Measurements from ENCODE around the gene ADORA1. TPM values are rescaled to one million over a fixed set of nuclear protein-coding genes. Genes with fewer than 3 reads are reported as not detected.
A peak's percentile ranks its signal among the peaks of the same experiment; 100 is the strongest.

ADORA1 gene
- total RNA-seq, 1 donor from 2014 or later, result 1.5 TPM

- DNase-seq (ENCODE audit: low spot score), result no peak
These were observed 28.8 kb downstream of the ADORA1 start for GRCh38 chr1:203156280-203156679.

GRCh38 chr1:203158423-203158822, 30.9 kb downstream of the ADORA1 start:
- DNase-seq (ENCODE audit: low spot score), result no peak

GRCh38 chr1:203158960-203159665, 31.6 kb downstream of the ADORA1 start:
- DNase-seq (ENCODE audit: low spot score), result no peak

GRCh38 chr1:203159844-203160243, 32.3 kb downstream of the ADORA1 start:
- no peak for DNase-seq (ENCODE audit: low spot score)

GRCh38 chr1:203161175-203161574, 33.6 kb downstream of the ADORA1 start:
- no peak for DNase-seq (ENCODE audit: low spot score)

- DNase-seq (ENCODE audit: low spot score), result no peak
These were observed 34.2 kb downstream of the ADORA1 start for GRCh38 chr1:203161703-203162102.

GRCh38 chr1:203162403-203162802, 34.9 kb downstream of the ADORA1 start:
- DNase-seq (ENCODE audit: low spot score), result no peak

GRCh38 chr1:203163891-203164635, 36.5 kb downstream of the ADORA1 start:
- DNase-seq (ENCODE audit: low spot score), result no peak

- no peak for DNase-seq (ENCODE audit: low spot score)
These were observed 37.7 kb downstream of the ADORA1 start for GRCh38 chr1:203165101-203165799.

- no peak for DNase-seq (ENCODE audit: low spot score)
These were observed 38.3 kb downstream of the ADORA1 start for GRCh38 chr1:203165800-203166161.

- DNase-seq (ENCODE audit: low spot score), result peak; percentile 58
These were observed 38.8 kb downstream of the ADORA1 start for GRCh38 chr1:203166192-203166940.

- no peak for DNase-seq (ENCODE audit: low spot score)
These were observed 39.7 kb downstream of the ADORA1 start for GRCh38 chr1:203167026-203167912.

GRCh38 chr1:203167913-203168200, 40.3 kb downstream of the ADORA1 start:
- DNase-seq (ENCODE audit: low spot score), result no peak

- DNase-seq (ENCODE audit: low spot score), result no peak
These were observed 40.8 kb downstream of the ADORA1 start for GRCh38 chr1:203168256-203168786.

- DNase-seq (ENCODE audit: low spot score), result no peak
These were observed 41.5 kb downstream of the ADORA1 start for GRCh38 chr1:203168991-203169390.

GRCh38 chr1:203169770-203170520, 42.4 kb downstream of the ADORA1 start:
- no peak for DNase-seq (ENCODE audit: low spot score)

GRCh38 chr1:203170625-203171330, 43.3 kb downstream of the ADORA1 start:
- no peak for DNase-seq (ENCODE audit: low spot score)

GRCh38 chr1:203171341-203172183, 44.0 kb downstream of the ADORA1 start:
- no peak for DNase-seq (ENCODE audit: low spot score)

All from ureter (tissue), 1 donor.